Measurements from ENCODE around the gene ZNF292. TPM values are rescaled to one million over a fixed set of nuclear protein-coding genes. Genes with fewer than 3 reads are reported as not detected.
A peak's percentile ranks its signal among the peaks of the same experiment; 100 is the strongest.

ZNF292 gene
- total and polyA plus RNA-seq, 2 donors (not counting 1 experiment from before 2014, with no cell fraction given), result 10.1 to 84.1 TPM

- Histone ChIP-seq H3K27ac (ENCODE audit: low read length in 2 of 2) (no peak overlapping the region), H3K4me3 (ENCODE audit: control extremely low read depth in 1 of 5, extremely low read depth in 1 of 5, insufficient read depth in 1 of 5, low read depth in 2 of 5, low read length in 4 of 5) (no peak overlapping the region), H3K79me2 (ENCODE audit: control insufficient read depth, insufficient read depth, low read length) (no peaks in the 10 kb centered on the region), H3K9me3 (ENCODE audit: control extremely low read depth in 1 of 3, control insufficient read depth in 2 of 3, insufficient read depth in 1 of 3, low read length in 2 of 3) (no peaks in the 10 kb centered on the region), H3K27me3 (replicated peaks in 1 of 4; ENCODE audit: control extremely low read depth in 1 of 4, control insufficient read depth in 3 of 4, insufficient read depth in 4 of 4, low read length in 3 of 4) (no peaks in the 10 kb centered on the region), H3K36me3 (replicated peaks in 1 of 2; ENCODE audit: control extremely low read depth in 1 of 2, control insufficient read depth in 1 of 2, extremely low read depth in 1 of 2, insufficient read depth in 2 of 2, low read length in 1 of 2) (peaks cover 15 to 42% of the 10 kb centered on the region in 2 experiments), H2AFZ (ENCODE audit: insufficient read depth, low read depth, low read length, poor library complexity, severe bottlenecking) (no peak overlapping the region), H3K4me2 (replicated peaks; ENCODE audit: low read depth, low read length, poor library complexity, severe bottlenecking) (no peak overlapping the region), H3K4me1 (ENCODE audit: control insufficient read depth in 2 of 2, insufficient read depth in 2 of 2, low read length in 2 of 2) (no peaks in the 10 kb centered on the region), H4K20me1 (ENCODE audit: control insufficient read depth, insufficient read depth, low read length, poor library complexity, severe bottlenecking) (no peaks in the 10 kb centered on the region), H3K9ac (ENCODE audit: low read length) (no peak overlapping the region)
- Mint-ChIP-seq H3K9me3 (ENCODE audit: insufficient read depth) (no peaks in the 10 kb centered on the region), H3K4me3 (no peak overlapping the region), H3K27me3 (no peaks in the 10 kb centered on the region), H3K4me1 (peaks cover 13% of the 10 kb centered on the region), H3K27ac (no peak overlapping the region)
- POLR2A ChIA-PET, result no interaction called here
- ATAC-seq (ENCODE audit: low read depth) (no peak), DNase-seq (no peak)
- CTCF ChIA-PET, result no interaction called here
- no peak for TF ChIP-seq EZH2 (IDR thresholded peaks at IDR 0.05; ENCODE audit: borderline replicate concordance, insufficient read depth, low read depth, low read length, poor library complexity, severe bottlenecking)
- TF ChIP-seq, protein P1, sequence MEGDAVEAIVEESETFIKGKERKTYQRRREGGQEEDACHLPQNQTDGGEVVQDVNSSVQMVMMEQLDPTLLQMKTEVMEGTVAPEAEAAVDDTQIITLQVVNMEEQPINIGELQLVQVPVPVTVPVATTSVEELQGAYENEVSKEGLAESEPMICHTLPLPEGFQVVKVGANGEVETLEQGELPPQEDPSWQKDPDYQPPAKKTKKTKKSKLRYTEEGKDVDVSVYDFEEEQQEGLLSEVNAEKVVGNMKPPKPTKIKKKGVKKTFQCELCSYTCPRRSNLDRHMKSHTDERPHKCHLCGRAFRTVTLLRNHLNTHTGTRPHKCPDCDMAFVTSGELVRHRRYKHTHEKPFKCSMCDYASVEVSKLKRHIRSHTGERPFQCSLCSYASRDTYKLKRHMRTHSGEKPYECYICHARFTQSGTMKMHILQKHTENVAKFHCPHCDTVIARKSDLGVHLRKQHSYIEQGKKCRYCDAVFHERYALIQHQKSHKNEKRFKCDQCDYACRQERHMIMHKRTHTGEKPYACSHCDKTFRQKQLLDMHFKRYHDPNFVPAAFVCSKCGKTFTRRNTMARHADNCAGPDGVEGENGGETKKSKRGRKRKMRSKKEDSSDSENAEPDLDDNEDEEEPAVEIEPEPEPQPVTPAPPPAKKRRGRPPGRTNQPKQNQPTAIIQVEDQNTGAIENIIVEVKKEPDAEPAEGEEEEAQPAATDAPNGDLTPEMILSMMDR (IDR thresholded peaks at IDR 0.05), result no peak
- intact Hi-C loops (cut with micrococcal nuclease), result no loop called here
Measured at GRCh38 chr6:87250019-87250418, 94.7 kb downstream of the ZNF292 start.

DNA sequence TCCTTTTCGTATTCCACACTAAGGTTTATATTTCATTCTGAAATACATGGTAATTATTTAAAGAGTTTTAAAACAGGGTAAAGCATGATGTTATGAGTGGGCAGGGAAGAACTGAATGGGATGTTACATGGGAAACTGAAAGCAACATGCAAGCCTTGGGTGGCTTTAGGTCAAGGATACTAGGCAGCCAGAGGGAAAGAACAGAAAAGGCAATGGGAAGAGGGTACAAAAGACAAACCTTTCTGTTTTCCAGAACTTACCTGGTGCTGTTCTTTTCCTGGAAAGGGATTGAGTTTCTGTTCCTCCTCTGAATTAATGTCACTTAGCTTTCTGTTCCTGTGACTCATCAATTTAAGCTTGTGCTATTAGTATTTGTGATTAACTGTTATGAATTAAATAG, 95.9 kb downstream of the ZNF292 start:
- Histone ChIP-seq H3K4me2 (replicated peaks; ENCODE audit: low read depth, low read length, poor library complexity, severe bottlenecking) (no peak overlapping the region), H2AFZ (ENCODE audit: insufficient read depth, low read depth, low read length, poor library complexity, severe bottlenecking) (no peak overlapping the region), H4K20me1 (ENCODE audit: control insufficient read depth, insufficient read depth, low read length, poor library complexity, severe bottlenecking) (no peaks in the 10 kb centered on the region), H3K79me2 (ENCODE audit: control insufficient read depth, insufficient read depth, low read length) (no peaks in the 10 kb centered on the region), H3K27me3 (replicated peaks in 1 of 4; ENCODE audit: control extremely low read depth in 1 of 4, control insufficient read depth in 3 of 4, insufficient read depth in 4 of 4, low read length in 3 of 4) (no peaks in the 10 kb centered on the region), H3K4me3 (ENCODE audit: control extremely low read depth in 1 of 5, extremely low read depth in 1 of 5, insufficient read depth in 1 of 5, low read depth in 2 of 5, low read length in 4 of 5) (no peak overlapping the region), H3K4me1 (ENCODE audit: control insufficient read depth in 2 of 2, insufficient read depth in 2 of 2, low read length in 2 of 2) (no peaks in the 10 kb centered on the region), H3K36me3 (replicated peaks in 1 of 2; ENCODE audit: control extremely low read depth in 1 of 2, control insufficient read depth in 1 of 2, extremely low read depth in 1 of 2, insufficient read depth in 2 of 2, low read length in 1 of 2) (peaks cover 15 to 48% of the 10 kb centered on the region in 2 experiments), H3K9ac (ENCODE audit: low read length) (no peak overlapping the region), H3K27ac (ENCODE audit: low read length in 2 of 2) (no peak overlapping the region), H3K9me3 (ENCODE audit: control extremely low read depth in 1 of 3, control insufficient read depth in 2 of 3, insufficient read depth in 1 of 3, low read length in 2 of 3) (no peaks in the 10 kb centered on the region)
- TF ChIP-seq, protein P1 (IDR thresholded peaks at IDR 0.05), result no peak
- no peak for TF ChIP-seq EZH2 (IDR thresholded peaks at IDR 0.05; ENCODE audit: borderline replicate concordance, insufficient read depth, low read depth, low read length, poor library complexity, severe bottlenecking)
- POLR2A ChIA-PET, result no interaction called here
- DNase-seq (no peak), ATAC-seq (ENCODE audit: low read depth) (no peak)
- WGBS (ENCODE audit: insufficient coverage), result no CpG with 5 or more reads among the region's 1 CpG
- Mint-ChIP-seq H3K4me1 (peaks cover 13% of the 10 kb centered on the region), H3K27me3 (no peaks in the 10 kb centered on the region), H3K4me3 (no peak overlapping the region), H3K27ac (peak overlapping the region; percentile 32), H3K9me3 (ENCODE audit: insufficient read depth) (no peaks in the 10 kb centered on the region)
- intact Hi-C loops (cut with micrococcal nuclease), result no loop called here
- CTCF ChIA-PET, result no interaction called here

Data from B cell (primary cell).